ENCODE results near the gene ICA1L. TPM values are rescaled to one million over a fixed set of nuclear protein-coding genes. Genes with fewer than 3 reads are reported as not detected.

ICA1L gene
- total and polyA plus RNA-seq, 10 donors, result 0.67 to 6.7 (median 2.2) TPM

DNA sequence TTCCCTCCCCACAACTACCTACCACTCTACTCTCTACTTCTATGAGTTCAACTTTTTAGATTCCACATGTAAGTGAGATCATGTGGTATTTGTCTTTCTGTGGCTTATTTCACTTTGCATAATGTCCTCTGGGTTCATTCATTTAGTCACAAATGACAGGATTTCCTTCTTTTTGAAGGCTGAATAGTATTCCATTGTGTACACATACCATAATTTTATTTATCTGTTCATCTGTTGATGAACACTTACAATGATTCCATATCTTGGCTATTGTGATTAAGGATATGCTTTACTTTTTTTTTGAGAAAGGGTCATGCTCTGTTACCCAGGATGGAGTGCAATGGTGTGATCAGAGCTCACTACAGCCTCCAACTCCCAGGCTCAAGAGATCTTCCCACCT is 73.6 kb downstream of the ICA1L start:
- no peak for DNase-seq
- H3K27ac ChIP-seq, result no peak overlapping the region
- no peak for TF ChIP-seq CTCF (IDR thresholded peaks at IDR 0.05 in 8 of 11, conservative IDR thresholded peaks at IDR 0.05 in 3 of 11)
- TF ChIP-seq POLR2A (IDR thresholded peaks at IDR 0.05), result no peak
- no peak for TF ChIP-seq POLR2AphosphoS5 (IDR thresholded peaks at IDR 0.05)
- H3K4me1 ChIP-seq, result no peaks in the 10 kb centered on the region
- H3K9me3 ChIP-seq, result peaks cover 0 to 14% (median 8%) of the 10 kb centered on the region in 8 donors
- H3K36me3 ChIP-seq, result peaks cover 0 to 26% (median 0%) of the 10 kb centered on the region in 6 donors
- intact Hi-C loops (cut with DNase I; ENCODE audit: low total_unique reads), result no loop called here
- no peaks in the 10 kb centered on the region for H3K27me3 ChIP-seq (replicated peaks in 1 of 7)
- H3K4me3 ChIP-seq, result no peak overlapping the region

DNA sequence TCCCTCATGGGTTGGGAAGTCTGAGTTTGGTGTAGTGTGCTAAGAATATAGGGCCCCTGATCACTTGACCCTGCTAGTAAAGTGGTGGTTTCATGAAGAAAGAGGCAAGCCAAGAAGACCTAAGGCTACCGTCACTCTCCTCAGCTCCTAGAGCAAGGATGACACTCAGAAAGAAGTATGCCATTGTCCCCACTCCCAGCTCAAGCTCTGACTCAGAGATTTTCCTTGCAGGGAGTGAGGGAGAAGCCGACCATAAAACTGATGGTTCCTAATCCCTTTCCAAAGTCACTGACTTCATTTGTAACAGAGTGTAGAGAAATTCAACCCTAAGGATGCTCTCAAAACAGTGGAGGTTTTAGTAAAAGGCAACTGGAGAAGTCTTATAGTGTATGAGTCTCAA is 80.9 kb downstream of the ICA1L start:
- TF ChIP-seq POLR2A (IDR thresholded peaks at IDR 0.05) (no peak), POLR2AphosphoS5 (IDR thresholded peaks at IDR 0.05) (no peak), CTCF (IDR thresholded peaks at IDR 0.05 in 8 of 11, conservative IDR thresholded peaks at IDR 0.05 in 3 of 11) (no peak)
- intact Hi-C loops (cut with DNase I; ENCODE audit: low total_unique reads), result no loop called here
- no peak for DNase-seq
- no peaks in the 10 kb centered on the region for H3K4me1 ChIP-seq
- WGBS, 5 donors, result 89 to 100% (median 94%) methylated on average over 2 of the region's 2 CpGs
- H3K27ac ChIP-seq, result no peak overlapping the region
- H3K36me3 ChIP-seq, result peaks cover 0 to 39% (median 10%) of the 10 kb centered on the region in 6 donors
- H3K4me3 ChIP-seq, result no peak overlapping the region
- H3K27me3 ChIP-seq (replicated peaks in 1 of 7), result no peaks in the 10 kb centered on the region
- H3K9me3 ChIP-seq, result no peaks in the 10 kb centered on the region

DNA sequence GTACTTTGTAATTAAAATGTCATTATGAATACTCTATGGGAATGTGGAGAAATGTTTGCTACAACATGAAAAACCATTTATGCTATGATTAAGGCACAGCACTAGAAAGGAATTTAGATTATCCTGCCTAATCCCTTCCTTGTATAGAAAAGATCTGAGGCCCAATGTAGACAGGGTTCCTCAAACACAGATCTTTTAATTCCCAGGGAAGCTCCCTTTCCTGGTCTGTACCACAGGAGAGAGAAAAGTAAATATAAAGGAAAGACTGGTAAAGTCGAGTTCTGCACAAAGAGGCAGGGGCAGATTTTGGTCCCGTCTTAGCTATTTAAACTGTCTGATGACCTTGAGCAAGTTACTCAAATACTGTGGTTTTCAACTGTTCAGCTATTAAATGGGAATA is 84.7 kb downstream of the ICA1L start:
- Histone ChIP-seq H3K36me3 (peaks cover 0 to 69% (median 10%) of the 10 kb centered on the region in 6 donors), H3K4me1 (no peaks in the 10 kb centered on the region), H3K9me3 (no peaks in the 10 kb centered on the region), H3K4me3 (no peak overlapping the region), H3K27ac (no peak overlapping the region), H3K27me3 (replicated peaks in 1 of 7) (no peaks in the 10 kb centered on the region)
- TF ChIP-seq CTCF (IDR thresholded peaks at IDR 0.05 in 8 of 11, conservative IDR thresholded peaks at IDR 0.05 in 3 of 11), result no peak
- no peak for TF ChIP-seq POLR2AphosphoS5 (IDR thresholded peaks at IDR 0.05)
- no peak for TF ChIP-seq POLR2A (IDR thresholded peaks at IDR 0.05)
- intact Hi-C loops (cut with DNase I; ENCODE audit: low total_unique reads), result no loop called here
- 86 to 100% (median 90%) methylated on average over 2 of the region's 2 CpGs for WGBS, 5 donors
- no peak for DNase-seq

DNA sequence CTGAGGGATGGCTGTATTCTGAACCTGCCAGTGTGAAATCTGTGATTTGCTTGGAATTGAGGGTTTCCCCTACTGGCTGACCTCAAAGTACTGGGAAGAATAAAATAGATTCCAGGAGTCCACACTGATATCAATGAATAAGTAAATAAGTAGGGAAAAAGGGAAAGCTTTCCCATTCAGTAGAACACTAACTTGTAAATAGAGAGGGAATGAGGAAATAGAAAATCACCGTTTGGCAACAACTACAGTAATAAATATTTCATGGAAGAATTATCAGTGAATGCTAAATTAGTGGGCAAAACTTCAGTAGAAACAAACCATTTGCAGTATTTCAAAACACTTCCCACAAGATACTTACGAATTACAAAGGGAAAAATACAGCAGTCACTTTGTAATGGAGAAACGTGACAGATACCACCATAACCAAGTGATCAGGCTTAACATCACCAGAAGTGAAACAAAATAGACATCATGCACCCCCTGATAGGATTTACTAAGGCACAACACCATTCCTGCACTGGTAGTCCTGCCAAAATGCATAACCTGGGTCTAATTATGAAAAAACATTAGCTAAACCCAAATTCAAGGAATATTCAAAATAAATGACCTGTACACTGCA is 88.5 kb downstream of the ICA1L start:
- Histone ChIP-seq H3K4me3 (no peak overlapping the region), H3K27ac (no peak overlapping the region), H3K27me3 (replicated peaks in 1 of 7) (no peaks in the 10 kb centered on the region), H3K9me3 (no peaks in the 10 kb centered on the region), H3K36me3 (peaks cover 0 to 89% (median 9%) of the 10 kb centered on the region in 6 donors), H3K4me1 (no peaks in the 10 kb centered on the region)
- TF ChIP-seq CTCF (IDR thresholded peaks at IDR 0.05 in 8 of 11, conservative IDR thresholded peaks at IDR 0.05 in 3 of 11) (no peak), POLR2A (IDR thresholded peaks at IDR 0.05) (no peak), POLR2AphosphoS5 (IDR thresholded peaks at IDR 0.05) (no peak)
- DNase-seq, result no peak
- WGBS, 5 donors, result 76 to 89% (median 82%) methylated on average over 3 of the region's 3 CpGs
- intact Hi-C loops (cut with DNase I; ENCODE audit: low total_unique reads), result no loop called here

All from spleen (tissue), 11 donors.